Right cardiac atrium (tissue), 5 donors: Measurements from ENCODE around the gene MAGEB6. TPM values are rescaled to one million over a fixed set of nuclear protein-coding genes. Genes with fewer than 3 reads are reported as not detected.

Source experiments
- polyA plus RNA-seq: library from polyadenylated mRNA; stranded (reverse); fragments of 200-250 nt; gene quantifications from one replicate; pipeline ENCODE4 v1.2.3, GENCODE V29; 2013
- total RNA-seq, 4 donors: library from RNA; stranded (reverse); fragmentation: NEBNext Ultra II Directional; extraction: Animal tissue kit (Norgen Biotek cat#: 25700); gene quantifications; one replicate each; pipeline ENCODE4 v1.2.1, GENCODE V29; 2021
- donor health status: healthy with polysubstance abuse.
- donor health status: DM: no; HTN: yes; CAD: no.
- donor health status: DM: no; HTN: no; CAD: no.
- donor health status: DM: no; HTN: yes; CAD: no; lungs with severe emphysema.
- donor health status: DM: yes; HTN: yes; CAD: no.

MAGEB6 gene
- total and polyA plus RNA-seq, 5 donors = not detected

Other genes with a start within 250 kb of the MAGEB6 start
- gene MAGEB18, start 54.1 kb upstream of the MAGEB6 start, total RNA-seq = not detected
- gene MAGEB18, start 54.1 kb upstream of the MAGEB6 start, polyA plus RNA-seq = not detected
- gene MAGEB6B, start 31.8 kb upstream of the MAGEB6 start, total RNA-seq = not detected
- gene MAGEB6B, start 31.8 kb upstream of the MAGEB6 start, polyA plus RNA-seq = not detected
- gene MAGEB5, start 23.7 kb downstream of the MAGEB6 start, total RNA-seq = not detected
- not detected for gene MAGEB5, start 23.7 kb downstream of the MAGEB6 start, polyA plus RNA-seq